ENCODE data around the gene FAM200C. TPM values are rescaled to one million over a fixed set of nuclear protein-coding genes. Genes with fewer than 3 reads are reported as not detected.
A peak's percentile ranks its signal among the peaks of the same experiment; 100 is the strongest.

Gene FAM200C
- total and polyA plus RNA-seq, 9 of the 15 experiments (the other 6 are each of a cell fraction or from before 2014, with no cell fraction given): 1.3 to 7.0 (median 1.8) TPM

DNA sequence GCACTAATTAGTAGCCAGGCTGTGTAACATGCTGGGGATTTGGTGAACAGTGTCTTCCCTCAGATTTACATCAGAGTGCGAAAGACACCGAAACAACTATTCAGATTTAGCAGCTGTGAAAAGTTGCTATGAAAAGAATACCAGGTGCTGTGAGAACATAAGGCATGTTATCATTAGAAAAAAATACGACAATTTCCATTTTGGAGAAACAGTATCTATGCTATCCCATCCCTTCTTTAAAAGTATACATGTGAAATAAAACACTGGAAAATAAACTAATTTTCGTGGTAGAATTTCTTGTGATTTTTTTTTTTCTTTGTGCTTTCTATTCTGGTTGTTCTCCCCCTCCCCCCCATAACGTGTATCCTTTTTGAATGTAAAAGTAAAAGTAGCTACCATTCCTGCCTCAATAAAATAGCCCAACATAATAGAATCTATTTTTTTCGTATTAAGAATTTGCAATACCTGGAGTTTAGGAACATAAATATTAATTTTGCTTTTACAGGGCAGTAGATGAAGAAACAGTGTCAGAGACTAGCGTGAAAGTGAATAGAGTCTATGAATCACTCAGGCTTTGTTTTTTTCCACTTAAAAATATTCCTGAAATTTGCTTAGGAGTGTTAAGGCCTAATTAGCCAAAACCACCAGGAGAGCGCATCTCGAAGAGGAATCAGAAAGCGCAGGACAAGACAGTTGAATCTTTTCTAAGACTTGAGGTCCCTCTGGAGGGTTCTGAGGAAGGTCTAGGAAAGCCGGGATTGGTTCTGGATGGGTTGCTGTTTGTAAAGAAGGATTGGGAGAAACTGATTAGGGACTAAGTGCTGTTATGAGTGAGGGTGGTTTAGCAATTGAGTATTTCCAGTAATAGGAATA is 19.8 kb upstream of the FAM200C start (continued):
- TF ChIP-seq, protein P1, sequence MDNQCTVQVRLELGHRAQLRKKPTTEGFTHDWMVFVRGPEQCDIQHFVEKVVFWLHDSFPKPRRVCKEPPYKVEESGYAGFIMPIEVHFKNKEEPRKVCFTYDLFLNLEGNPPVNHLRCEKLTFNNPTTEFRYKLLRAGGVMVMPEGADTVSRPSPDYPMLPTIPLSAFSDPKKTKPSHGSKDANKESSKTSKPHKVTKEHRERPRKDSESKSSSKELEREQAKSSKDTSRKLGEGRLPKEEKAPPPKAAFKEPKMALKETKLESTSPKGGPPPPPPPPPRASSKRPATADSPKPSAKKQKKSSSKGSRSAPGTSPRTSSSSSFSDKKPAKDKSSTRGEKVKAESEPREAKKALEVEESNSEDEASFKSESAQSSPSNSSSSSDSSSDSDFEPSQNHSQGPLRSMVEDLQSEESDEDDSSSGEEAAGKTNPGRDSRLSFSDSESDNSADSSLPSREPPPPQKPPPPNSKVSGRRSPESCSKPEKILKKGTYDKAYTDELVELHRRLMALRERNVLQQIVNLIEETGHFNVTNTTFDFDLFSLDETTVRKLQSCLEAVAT (IDR thresholded peaks at IDR 0.05): 0 out of 4 replicates have a peak, but pooled peaks of 1 of the 2 experiments have one; percentile 10
- 0 out of 2 replicates have a peak, but pooled peaks have one; percentile 8 for TF ChIP-seq NBN (IDR thresholded peaks at IDR 0.05; ENCODE audit: low read depth)
- 0 out of 2 replicates have a peak, but pooled peaks have one; percentile 27 for TF ChIP-seq TRIM28 (IDR thresholded peaks at IDR 0.05)
- TF ChIP-seq, protein P2, sequence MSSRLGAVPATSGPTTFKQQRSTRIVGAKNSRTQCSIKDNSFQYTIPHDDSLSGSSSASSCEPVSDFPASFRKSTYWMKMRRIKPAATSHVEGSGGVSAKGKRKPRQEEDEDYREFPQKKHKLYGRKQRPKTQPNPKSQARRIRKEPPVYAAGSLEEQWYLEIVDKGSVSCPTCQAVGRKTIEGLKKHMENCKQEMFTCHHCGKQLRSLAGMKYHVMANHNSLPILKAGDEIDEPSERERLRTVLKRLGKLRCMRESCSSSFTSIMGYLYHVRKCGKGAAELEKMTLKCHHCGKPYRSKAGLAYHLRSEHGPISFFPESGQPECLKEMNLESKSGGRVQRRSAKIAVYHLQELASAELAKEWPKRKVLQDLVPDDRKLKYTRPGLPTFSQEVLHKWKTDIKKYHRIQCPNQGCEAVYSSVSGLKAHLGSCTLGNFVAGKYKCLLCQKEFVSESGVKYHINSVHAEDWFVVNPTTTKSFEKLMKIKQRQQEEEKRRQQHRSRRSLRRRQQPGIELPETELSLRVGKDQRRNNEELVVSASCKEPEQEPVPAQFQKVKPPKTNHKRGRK (tag; IDR thresholded peaks at IDR 0.05): peak; percentile 7; the same call in 1 of the 2 replicates
- 0 out of 2 replicates have a peak, but pooled peaks have one; percentile 4 for TF ChIP-seq FOXM1 (IDR thresholded peaks at IDR 0.05; ENCODE audit: low read depth)
- TF ChIP-seq FOXM1 (CRISPR knock-in tag; IDR thresholded peaks at IDR 0.05; ENCODE audit: low read depth): no peak
- peak; percentile 45 for TF ChIP-seq BRD9 (IDR thresholded peaks at IDR 0.05; ENCODE audit: low read depth, partially characterized antibody)
- TF ChIP-seq, protein P3, sequence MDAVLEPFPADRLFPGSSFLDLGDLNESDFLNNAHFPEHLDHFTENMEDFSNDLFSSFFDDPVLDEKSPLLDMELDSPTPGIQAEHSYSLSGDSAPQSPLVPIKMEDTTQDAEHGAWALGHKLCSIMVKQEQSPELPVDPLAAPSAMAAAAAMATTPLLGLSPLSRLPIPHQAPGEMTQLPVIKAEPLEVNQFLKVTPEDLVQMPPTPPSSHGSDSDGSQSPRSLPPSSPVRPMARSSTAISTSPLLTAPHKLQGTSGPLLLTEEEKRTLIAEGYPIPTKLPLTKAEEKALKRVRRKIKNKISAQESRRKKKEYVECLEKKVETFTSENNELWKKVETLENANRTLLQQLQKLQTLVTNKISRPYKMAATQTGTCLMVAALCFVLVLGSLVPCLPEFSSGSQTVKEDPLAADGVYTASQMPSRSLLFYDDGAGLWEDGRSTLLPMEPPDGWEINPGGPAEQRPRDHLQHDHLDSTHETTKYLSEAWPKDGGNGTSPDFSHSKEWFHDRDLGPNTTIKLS (IDR thresholded peaks at IDR 0.05; ENCODE audit: borderline replicate concordance, low read depth): peak; percentile 6; the same call in 1 of the 2 replicates
- TF ChIP-seq ZNF24 (IDR thresholded peaks at IDR 0.05): no peak
- TF ChIP-seq SMARCC2 (IDR thresholded peaks at IDR 0.05; ENCODE audit: low read depth): 0 out of 2 replicates have a peak, but pooled peaks have one; percentile 16

Data from K562 (cell line).